KOPT-K1 (cell line): Measurements from ENCODE around the gene CASKIN1.
"Not testable (repeated sequence)": the region's sequence is repeated elsewhere in the genome, so short reads cannot be mapped to it uniquely, and the experiment has no call there.

Experiments
- H3K27ac ChIP-seq: fragments of 200-600 bp; sonication (generic); 2 replicates; pipeline ENCODE4 v1.5.1; 2016; ENCODE audit warnings: antibody characterized with exemption, mild to moderate bottlenecking, low read depth, low read length; ENCODE audit not compliant: poor library complexity, severe bottlenecking
- H3K36me3 ChIP-seq: fragments of 200-600 bp; sonication (generic); 2 replicates; pipeline ENCODE4 v1.5.1; 2017; ENCODE audit warnings: antibody characterized with exemption, mild to moderate bottlenecking, low read length, moderate library complexity; ENCODE audit not compliant: insufficient read depth
- H3K9me3 ChIP-seq: fragments of 200-600 bp; sonication (generic); 2 replicates; pipeline ENCODE4 v1.5.1; 2017; ENCODE audit warnings: antibody characterized with exemption, low read length, mild to moderate bottlenecking; ENCODE audit not compliant: insufficient read depth, poor library complexity, severe bottlenecking

CASKIN1 gene

GRCh38 chr16:2206420-2206779 lies 10.0 kb upstream of the CASKIN1 start:
- Histone ChIP-seq H3K9me3 (no peaks in the 10 kb centered on the region), H3K36me3 (peaks cover 43% of the 10 kb centered on the region), H3K27ac (peak overlapping the region; percentile 90)

- Histone ChIP-seq H3K9me3 (no peaks in the 10 kb centered on the region), H3K27ac (peak overlapping the region; percentile 90), H3K36me3 (peaks cover 43% of the 10 kb centered on the region)
These were observed 9.5 kb upstream of the CASKIN1 start for GRCh38 chr16:2205967-2206313.

- H3K9me3 ChIP-seq = no peaks in the 10 kb centered on the region
- peak within 1 kb of the TSS; percentile 90 for H3K27ac ChIP-seq
- H3K36me3 ChIP-seq = peaks cover 37% of the 10 kb centered on the region
These were observed 8.9 kb upstream of the CASKIN1 start, which contains the start of gene MLST8 for GRCh38 chr16:2205104-2205966. Gene MLST8 (plus strand): TSS chr16:2205454. CDS start chr16:2206086, 632 bp downstream.

- H3K27ac ChIP-seq = peak overlapping the region; percentile 90
- peaks cover 4% of the 10 kb centered on the region for H3K9me3 ChIP-seq
- H3K36me3 ChIP-seq = peaks cover 30% of the 10 kb centered on the region
These were observed 8.2 kb upstream of the CASKIN1 start for GRCh38 chr16:2204416-2205103.

- peaks cover 16% of the 10 kb centered on the region; the same call in 1 of the 2 replicates for H3K36me3 ChIP-seq
- not testable (repeated sequence) for H3K9me3 ChIP-seq, H3K27ac ChIP-seq
These were observed 6.8 kb upstream of the CASKIN1 start for GRCh38 chr16:2203119-2203688.

GRCh38 chr16:2200313-2200712 lies 3.9 kb upstream of the CASKIN1 start:
- no peaks in the 10 kb centered on the region for H3K36me3 ChIP-seq
- peaks cover 4% of the 10 kb centered on the region for H3K9me3 ChIP-seq
- H3K27ac ChIP-seq = no peak overlapping the region

- peaks cover 4% of the 10 kb centered on the region for H3K9me3 ChIP-seq
- no peaks in the 10 kb centered on the region for H3K36me3 ChIP-seq
- no peak overlapping the region for H3K27ac ChIP-seq
These were observed 3.3 kb upstream of the CASKIN1 start for GRCh38 chr16:2199621-2200139.

GRCh38 chr16:2199095-2199494 lies 2.7 kb upstream of the CASKIN1 start:
- peaks cover 4% of the 10 kb centered on the region for H3K9me3 ChIP-seq
- no peaks in the 10 kb centered on the region for H3K36me3 ChIP-seq
- H3K27ac ChIP-seq = no peak overlapping the region

- Histone ChIP-seq H3K27ac (no peak overlapping the region), H3K9me3 (peaks cover 4% of the 10 kb centered on the region), H3K36me3 (no peaks in the 10 kb centered on the region)
These were observed 1.9 kb upstream of the CASKIN1 start for GRCh38 chr16:2198283-2198682.

- Histone ChIP-seq H3K36me3 (no peaks in the 10 kb centered on the region), H3K27ac (no peak overlapping the region), H3K9me3 (peaks cover 4% of the 10 kb centered on the region)
These were observed 1.4 kb upstream of the CASKIN1 start for GRCh38 chr16:2197765-2198164.

GRCh38 chr16:2196981-2197511 lies 641 bp upstream of the CASKIN1 start:
- Histone ChIP-seq H3K27ac (no peak overlapping the region), H3K36me3 (no peaks in the 10 kb centered on the region), H3K9me3 (peaks cover 4% of the 10 kb centered on the region)

- H3K9me3 ChIP-seq = peaks cover 4% of the 10 kb centered on the region
- no peaks in the 10 kb centered on the region for H3K36me3 ChIP-seq
- H3K27ac ChIP-seq = no peak overlapping the region
These were observed 863 bp downstream of the CASKIN1 start for GRCh38 chr16:2195322-2196161.

- peaks cover under 1% of the 10 kb centered on the region for H3K9me3 ChIP-seq
- H3K27ac ChIP-seq = no peak overlapping the region
- no peaks in the 10 kb centered on the region for H3K36me3 ChIP-seq
These were observed 1.5 kb downstream of the CASKIN1 start for GRCh38 chr16:2194852-2195321.

GRCh38 chr16:2194166-2194834 lies 2.1 kb downstream of the CASKIN1 start:
- Histone ChIP-seq H3K36me3 (no peaks in the 10 kb centered on the region), H3K27ac (no peak overlapping the region), H3K9me3 (no peaks in the 10 kb centered on the region)
